NT2/D1 (cell line): ENCODE results near the gene ERBB2.

Experiments
- YY1 ChIP-seq: IDR thresholded peaks from 2 replicates; pipeline ENCODE4 v1.6.1; 2011; ENCODE audit not compliant: insufficient read length, insufficient read depth
- ZNF274 ChIP-seq: IDR thresholded peaks from 2 replicates; pipeline ENCODE4 v1.6.1; 2011; ENCODE audit warnings: mild to moderate bottlenecking, low read depth, low read length

GRCh38 chr17:39679521-39680192 lies 20.2 kb upstream of the ERBB2 start:
- TF ChIP-seq YY1 (no peak), ZNF274 (no peak)
